GM21529 (cell line): ENCODE measurements around the gene CXCL12.

Source experiments
- ATAC-seq: cut with Tn5 transposase; IDR thresholded peaks from one replicate; pipeline ENCODE4 v1.9.1; 2021; ENCODE audit not compliant: unreplicated experiment

CXCL12 gene

DNA sequence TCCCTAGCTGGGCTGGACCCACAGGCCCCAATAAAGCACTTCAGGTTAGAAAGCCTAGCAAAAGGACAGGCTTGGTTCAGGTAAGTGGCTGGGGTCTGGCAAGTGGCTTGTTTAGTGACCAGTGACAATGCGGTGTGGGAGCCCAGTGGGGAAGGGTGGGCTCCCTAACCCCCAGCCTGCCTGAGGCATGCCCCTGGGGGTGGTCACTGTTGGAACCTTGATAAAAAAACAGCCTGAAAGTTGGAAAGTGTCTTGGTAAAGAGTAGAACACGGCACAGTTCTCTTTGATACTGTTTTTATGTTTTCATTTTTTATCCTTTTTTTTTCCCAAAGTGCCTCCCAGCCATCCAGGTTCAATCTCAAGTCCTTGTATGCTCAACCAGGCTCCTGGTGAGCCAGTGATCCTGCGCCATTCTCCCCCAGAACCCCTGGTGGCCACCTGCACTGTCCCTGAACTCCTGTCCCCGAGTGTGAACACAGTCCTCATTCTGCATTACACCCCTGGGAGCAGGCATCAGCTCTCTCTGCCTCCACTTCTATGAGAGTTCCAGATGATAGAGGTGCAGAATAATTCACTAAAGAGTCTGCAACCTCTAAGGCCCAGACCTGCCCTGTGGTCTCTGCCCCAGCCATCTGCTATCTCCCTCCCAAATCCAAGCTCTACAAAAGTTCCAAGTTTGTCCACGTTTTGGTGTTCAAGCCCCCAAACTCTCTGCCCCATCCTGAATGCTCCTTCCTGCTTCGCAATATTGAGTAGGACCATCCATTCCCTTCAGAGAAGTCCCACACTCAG, 15.0 kb upstream of the CXCL12 start:
- no peak for ATAC-seq

DNA sequence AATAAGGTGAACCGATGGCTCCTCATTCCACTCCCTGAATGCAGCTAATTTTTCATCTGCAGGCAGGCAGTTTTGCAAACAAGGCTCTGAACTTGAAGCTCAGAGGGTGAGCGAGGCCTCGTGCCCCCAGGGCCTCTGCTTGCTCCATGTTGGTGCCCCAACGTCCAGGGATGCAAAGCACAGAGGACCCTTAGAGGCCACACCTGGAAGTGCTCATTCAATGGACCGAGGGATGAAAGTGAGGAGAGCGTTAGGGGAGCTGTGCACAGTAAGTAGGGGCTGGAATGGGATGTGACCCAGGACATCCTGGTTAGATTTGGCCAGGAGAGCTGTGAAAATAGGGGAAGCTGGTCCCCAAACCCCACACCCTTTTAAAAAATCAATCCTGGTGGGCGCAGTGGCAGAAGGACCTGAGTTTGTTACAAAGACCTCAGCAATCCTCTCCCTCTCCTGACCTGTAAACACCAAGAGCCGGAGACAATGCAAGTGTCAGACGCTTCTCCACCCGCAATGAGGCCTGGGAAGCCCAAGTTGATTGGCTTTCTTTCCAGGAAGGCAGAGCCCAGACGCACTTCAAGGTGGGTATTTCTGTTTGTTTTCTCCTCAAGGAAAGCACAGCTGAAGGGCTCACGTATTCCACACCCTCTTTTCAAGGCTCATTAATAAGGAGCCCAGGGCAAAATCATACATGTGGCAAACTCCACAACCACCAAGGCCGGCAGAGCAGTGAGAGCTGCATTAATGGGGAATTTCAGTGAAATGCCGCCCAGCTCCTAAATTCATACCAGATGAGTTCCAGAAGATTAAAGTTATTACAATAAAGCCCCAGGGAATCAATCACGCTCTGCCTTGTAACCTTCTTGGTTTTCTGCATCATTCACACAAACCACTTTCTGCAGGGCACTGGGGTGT, 14.1 kb upstream of the CXCL12 start:
- ATAC-seq: no peak

DNA sequence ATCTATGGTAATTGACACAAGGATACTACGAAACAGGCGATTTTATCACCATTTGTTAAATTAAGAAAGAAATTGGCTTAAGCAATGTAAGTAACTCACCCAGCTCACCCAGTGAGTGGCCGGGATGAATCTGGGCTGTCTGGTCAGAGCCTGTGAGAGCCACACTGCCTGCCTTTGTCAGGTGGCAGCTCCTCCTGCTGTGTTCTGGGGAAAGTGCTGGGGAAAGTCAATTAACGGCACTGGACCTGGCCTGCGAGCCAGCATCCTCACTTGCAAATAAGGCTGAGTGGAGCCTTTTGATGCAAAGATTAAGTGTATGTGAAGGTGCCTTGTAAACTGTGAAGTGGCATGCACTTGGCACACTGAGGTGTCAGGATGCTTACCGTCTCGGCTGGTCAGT, 13.4 kb upstream of the CXCL12 start:
- no peak for ATAC-seq

DNA sequence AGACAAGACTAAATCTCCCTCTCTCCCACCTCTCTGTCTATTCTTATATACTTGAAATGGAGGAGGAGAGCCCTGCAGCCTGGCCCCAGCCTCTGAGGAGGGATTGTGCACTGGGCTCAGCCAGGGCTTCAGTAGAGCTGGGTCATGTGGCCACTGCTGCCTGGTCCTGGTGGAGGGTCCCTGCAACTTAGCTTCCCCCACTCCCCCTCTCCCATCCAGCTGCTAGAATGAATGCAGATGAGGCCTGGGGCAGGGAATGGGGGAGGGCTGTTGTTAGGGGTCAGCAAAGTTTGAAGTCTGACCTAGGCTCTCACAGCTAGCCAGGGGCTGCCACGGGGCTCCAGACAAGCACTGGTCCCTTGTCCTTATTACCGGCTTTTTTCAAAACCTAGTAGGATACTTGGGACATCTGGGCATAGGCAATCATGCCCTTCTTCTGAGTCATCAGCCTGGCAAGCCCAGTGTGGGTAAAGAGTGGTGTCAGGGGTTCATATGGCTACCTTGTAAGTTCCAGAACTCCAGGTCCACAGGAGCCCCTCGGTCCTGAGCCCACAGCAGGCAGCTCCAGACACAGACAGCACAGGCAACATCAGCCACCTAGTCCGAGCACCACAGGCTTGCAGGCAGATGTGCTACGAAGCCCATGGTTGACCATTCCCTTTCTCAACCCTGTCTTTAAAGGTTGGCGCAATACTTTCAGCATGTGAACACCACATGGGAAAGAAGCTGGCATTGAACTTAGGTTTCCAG, 12.8 kb upstream of the CXCL12 start:
- ATAC-seq: no peak

DNA sequence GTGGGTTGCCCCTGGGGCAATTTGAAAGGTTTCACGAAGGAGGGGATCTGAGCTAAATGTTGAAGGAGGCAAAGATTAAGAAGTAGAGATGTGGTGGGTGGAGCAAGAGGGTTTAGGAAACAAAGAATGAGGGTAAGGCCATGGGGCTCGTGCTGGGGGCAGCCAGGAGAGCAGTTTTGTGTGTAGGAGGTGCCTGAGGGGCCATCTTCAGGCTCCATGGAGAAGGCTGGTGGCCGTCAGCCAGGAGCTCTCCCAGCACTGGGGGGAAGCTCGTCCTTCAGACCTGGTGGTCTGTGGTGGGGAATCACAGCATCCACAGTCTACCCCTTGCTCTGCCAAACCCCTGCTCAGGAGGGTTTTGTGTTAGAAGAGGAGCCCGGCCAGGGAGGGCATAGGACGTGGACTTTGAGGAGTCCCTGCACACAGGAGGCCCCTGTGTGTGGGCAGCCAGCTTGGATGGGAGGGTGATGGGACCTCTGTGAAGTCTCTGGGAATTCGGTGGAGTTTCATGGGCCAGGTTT, 11.8 kb upstream of the CXCL12 start:
- ATAC-seq: no peak

DNA sequence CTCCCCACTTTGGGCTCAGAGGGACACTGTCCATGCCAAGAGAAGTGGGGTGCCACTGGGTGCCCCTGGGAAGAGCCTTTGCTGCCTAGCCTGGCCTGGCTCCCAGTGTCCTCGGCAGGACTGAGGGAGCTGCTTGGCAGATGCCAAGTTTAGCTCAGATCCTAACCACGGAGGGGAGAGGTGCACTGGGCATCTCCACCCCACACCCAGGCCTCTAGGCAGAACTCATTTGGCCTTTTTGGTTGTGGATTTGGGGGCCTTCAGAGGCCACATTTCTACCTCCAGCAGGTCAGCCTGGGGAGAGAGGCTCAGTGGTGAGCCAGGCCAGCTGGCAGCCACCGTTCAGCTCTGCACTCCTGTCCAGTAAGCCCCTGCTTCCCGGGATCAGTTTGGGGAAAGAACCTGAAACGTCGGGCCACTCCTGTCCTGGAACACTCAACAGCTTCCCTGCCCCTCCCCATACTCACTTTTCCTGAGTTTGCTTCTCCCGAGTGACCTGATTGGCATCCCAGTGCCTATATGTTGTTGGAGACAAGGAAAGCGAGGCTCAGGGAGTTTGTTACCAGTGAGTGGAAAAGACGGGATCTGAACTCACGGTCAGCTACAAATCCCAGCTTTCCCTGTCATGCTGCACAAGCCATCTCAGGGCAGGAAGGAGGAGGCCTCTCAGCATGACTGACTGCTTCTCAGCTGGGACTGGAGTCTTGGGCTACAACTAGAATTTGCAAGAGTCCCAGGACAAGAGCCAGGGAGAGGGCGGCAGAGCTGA, 11.2 kb upstream of the CXCL12 start:
- no peak for ATAC-seq

DNA sequence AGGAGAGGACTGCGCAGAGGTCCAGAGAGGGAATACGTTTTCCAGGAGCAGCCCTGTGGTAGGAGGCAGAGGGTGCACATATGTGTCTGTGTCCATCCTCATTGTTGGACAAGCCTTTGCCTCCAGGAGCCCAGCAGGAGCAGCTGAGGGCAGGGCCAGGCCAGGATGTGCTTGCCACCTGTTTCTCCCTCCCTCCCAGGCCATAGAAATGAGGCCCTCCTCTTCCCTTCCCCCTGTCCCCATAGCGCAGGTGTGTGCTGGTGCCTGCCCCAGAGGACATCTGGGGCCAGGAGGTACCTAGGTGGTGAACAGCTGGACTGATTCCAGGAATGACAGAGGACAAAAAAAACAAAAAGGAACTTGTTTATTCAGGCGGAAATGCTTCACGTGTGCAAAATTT, 10.5 kb upstream of the CXCL12 start:
- ATAC-seq: no peak

DNA sequence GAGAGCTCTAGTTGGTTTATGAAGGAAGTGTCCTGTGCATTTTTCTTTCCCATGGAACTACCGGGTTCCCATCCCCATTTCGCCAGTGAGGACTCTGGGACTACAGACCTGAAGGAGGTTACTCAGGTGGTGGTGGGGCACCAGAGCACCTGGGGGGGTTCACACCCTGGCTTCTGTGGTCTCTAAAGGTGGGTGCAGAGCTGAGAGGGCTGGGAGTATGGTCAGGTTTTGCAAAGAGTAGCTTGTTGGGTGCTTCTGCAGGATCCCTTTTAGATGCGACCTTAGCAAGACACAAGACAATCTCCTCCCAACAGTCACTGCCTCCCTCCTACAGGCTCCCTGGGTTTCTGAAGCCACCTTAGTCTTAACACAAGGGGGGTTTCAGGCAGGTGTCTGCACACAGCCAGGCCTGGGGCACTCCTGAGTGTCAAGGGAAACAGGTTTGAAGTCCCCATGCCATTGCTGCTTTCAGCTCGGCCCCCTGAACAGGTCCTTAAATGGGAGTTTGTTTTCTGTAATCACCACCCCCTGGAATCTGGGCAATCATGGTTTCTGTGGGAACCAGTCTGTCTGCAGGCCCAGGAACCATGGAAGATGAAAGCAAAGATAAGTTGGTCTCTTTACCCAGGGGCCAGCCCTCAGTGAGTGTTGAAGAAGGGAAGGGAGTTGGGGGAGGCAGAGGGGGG, 9.9 kb upstream of the CXCL12 start:
- no peak for ATAC-seq

DNA sequence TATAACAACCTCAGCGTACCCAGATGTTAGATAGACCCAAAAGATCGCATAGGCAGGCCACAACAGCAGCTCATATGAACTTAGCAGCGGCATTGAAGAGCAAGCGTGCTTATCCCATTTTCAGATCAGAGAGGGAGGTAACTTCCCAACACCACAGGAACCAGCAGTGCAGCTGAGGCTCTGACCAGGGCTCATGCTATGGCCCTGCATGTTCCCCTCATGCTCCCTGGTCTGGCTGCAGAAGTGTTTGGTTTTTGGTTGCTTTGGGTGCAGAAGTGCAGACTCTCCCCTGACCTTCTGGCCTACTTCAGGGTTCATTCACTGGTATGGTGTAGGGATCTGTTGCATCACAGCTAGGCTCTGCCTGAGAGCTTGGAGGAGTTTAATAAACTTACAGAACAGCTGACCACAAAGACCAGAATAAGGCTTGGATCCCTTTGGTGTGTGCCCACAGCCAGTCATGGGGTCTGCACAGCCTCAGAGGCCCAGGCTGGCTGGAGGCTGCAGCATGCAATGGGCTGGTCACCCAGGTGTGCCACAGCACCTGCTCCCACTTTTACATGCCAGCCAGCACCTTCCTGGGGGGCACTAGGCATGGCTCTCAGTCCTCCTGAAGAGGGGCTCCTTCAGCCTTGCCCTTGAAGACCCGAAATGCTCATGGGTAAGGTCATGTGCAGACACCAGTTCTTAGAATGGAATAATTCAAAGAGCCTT, 9.1 kb upstream of the CXCL12 start:
- ATAC-seq: no peak

DNA sequence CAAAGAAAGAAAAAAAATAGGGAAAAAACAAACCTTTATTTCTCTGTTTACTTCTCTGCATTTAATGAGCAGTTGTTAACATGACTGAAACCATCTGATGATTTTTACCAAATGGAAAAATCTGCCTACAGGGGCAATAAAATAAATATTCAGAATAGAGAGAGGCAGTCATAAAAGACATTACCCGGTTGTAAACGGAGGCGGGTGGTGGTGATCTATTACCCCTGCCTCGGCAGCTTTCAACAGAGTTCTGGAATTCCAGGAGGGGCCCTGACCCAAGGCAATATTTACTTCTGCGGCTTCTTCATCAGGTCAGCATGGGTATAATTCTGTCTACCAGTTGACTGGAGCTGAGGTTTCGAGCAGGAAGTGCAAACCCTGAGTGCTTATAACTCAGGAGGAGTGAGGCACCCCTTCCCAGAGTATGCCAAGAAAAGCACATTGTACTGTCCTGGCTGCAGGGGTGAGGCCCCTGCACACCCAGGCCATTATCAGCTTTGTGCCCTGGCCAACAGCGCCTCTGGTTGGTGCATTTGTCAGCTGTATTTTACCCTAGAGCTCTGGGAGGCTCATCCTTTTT, 8.2 kb upstream of the CXCL12 start:
- ATAC-seq: no peak

DNA sequence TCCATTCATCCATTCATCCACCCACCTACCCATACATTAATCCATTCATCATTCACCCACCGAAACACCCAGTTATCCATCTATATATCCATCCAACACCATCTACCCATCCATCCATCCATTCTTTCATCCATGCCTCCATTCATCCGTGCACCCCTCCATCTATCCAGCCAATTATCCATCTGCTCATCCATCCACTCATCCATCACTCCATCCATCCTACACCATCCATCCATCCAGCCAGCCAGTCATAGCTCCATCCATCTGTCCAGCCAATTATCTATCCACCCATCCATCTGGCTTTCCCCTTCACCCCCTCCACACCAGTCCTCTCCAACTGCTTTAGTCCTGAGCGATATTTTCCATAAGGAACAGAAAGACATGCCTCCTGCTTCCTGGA, 7.5 kb upstream of the CXCL12 start:
- no peak for ATAC-seq

DNA sequence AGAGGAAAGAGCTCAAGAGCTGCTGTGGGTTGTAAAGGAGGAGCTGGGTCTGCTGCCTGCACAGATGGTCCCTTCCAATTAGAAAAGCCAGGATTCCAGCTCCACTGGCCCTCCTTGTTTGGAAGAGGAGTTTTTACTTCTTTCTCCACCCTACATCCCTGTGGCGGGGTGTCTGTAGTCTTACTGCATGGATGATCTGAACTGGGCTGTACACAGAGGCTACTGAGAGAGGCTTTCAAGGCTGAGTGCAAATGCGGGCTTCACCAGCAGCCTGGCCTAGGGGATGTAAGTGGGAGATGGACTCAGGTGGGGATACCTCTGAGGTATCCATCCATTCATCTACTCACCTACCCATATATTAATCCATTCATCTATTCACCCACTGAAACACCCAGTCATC, 7.1 kb upstream of the CXCL12 start:
- no peak for ATAC-seq

DNA sequence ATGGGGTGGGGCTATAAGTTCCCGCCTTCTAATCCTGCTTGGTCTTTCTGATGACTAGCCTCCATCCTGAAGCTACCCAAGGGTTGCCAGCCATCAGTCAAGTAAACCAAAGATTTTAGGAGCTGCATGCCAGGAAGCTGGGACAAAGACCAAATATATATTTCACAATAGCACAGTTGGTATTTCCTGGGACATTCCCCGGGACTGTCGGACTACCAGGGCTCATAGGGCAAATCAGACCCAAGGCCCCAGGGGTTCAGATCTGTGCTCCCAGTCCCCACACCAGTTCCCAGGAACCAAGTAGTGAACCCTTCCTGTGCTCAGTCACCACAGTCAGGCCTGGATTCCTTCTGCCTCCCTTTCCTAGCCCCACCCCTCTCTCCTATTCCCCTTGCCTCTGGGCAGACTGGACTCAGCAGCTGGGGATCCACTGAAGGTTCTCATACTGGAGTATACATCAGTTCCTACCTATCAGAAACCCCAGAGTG, 5.7 kb upstream of the CXCL12 start:
- no peak for ATAC-seq

DNA sequence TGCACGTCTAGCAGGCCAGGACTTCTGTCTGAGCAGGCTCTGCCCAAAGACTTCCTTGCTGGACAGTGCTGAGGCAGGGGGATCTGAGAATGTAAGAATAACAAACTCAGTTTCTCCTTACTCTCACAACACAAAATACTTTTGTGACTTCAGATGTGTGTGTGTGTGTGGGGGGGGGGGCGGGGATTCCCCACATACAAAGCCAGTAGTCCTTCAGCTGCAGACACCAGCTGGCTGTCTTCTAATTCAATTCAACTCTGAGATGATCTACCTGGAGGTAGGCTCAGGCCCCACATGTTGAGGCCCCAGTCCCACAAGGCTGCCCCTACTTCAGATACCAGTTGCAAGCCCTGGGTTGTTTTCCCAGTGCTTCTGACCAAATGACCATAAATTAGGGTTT, 4.7 kb upstream of the CXCL12 start:
- ATAC-seq: no peak

DNA sequence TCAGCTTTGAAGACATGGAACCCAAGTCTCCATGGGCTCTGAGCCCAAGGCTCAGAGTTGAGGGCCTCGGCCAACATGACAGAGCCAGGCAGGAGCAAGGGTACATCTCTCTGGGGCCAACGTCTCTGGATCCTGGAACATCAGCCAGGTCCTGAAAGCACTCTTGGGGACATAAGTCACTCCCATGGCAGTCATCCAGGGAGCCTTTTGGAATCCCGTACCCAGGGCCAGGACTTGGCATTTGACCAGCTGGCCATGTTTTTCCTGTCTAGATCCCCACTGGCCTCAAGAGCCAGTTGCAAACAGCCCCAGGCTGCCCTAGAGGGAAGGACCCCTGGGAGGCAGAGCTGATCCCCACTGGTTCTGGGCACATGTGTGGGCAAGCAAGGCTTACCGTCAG, 4.3 kb upstream of the CXCL12 start:
- no peak for ATAC-seq

DNA sequence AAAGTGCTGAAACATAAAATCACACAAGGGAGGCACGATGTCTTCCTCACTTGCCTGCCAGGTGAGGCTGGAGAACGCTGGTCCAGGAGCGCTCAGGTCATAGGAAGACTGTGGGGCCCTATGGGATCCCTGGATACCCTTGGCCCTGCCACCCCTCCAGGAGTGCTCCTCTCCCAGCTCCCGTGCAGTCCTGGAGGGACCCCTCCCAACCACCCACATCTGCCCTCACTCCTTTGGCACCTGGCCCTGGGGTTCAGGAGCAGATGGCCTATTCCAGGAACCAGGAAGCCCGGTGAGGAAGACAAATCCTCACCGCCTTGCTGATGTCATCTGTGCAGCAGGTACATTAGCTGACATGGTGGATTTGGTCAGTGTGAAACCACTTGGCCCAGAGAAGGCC, 3.7 kb upstream of the CXCL12 start:
- ATAC-seq: no peak

DNA sequence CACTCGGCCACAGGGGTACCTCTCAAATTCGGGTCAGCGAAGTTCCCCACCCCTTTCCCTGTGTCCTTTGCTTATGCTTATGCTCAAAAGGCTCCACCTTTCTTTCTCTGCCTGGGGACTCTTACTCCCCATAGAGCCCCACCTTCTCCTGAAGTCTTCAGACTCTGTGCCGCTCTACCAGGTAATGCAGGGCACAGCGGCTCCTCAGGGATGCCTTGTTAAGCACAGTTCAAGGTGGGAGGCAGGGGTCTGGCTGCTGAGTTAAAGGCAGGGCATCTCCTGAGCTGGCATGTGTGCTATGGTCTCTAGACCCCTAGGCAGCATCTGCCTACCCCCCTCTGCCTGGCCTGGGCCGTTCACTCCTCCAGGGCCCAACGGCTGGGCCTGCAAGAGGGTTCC, 3.0 kb upstream of the CXCL12 start:
- no peak for ATAC-seq

DNA sequence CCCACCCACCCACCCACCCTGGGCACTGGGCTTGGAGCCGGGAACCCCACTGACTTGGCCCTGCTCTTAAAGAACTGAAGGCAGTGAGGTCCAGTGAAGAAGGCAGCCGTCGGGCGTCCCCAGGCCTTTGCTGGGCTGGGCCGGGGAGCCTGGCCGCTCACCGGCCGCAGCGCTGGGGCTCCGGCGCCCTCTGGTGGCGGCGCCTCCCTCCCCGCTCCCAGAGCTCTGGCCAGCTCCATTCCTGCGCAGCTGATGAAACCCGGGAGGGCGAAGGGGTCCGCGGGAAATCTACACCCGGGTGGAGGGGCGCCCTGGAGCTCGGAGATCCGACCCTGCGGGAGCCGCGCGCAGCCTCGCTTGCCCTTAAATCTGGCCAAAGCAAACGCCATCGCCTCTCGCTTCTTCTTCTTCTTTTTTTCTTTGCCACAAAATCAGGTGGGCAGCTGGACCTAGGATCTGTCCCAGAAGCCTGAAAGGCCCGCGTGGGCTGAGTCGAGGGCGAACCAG, 1.7 kb upstream of the CXCL12 start:
- peak; percentile 62 for ATAC-seq
